Astrocyte (in vitro differentiated cells and primary cell): ENCODE measurements around the gene CALML6. TPM values are rescaled to one million over a fixed set of nuclear protein-coding genes. Genes with fewer than 3 reads are reported as not detected.
A peak's percentile ranks its signal among the peaks of the same experiment; 100 is the strongest.

Experiments
- DNase-seq: peaks from one replicate; pipeline ENCODE4 v3.0.0-alpha.2; 2010; ENCODE audit warnings: low read depth
- FAIRE-seq: peaks from 2 replicates; lab custom pipeline; 2011; peaks lifted over from hg19 to GRCh38; lab: Jason Lieb, UNC
- H2AFZ ChIP-seq: 2 replicates; pipeline ENCODE4 v1.6.0; 2012; ENCODE audit warnings: low read depth, low read length, inconsistent platforms
- H3K27ac ChIP-seq: 2 replicates; pipeline ENCODE4 v1.5.1; 2011; ENCODE audit warnings: low read depth, low read length, inconsistent platforms
- H3K27me3 ChIP-seq: 2 replicates; pipeline ENCODE4 v1.6.0; 2011; ENCODE audit warnings: low read length, inconsistent platforms; ENCODE audit not compliant: insufficient read depth
- H3K36me3 ChIP-seq: 2 replicates; pipeline ENCODE4 v1.5.1; 2011; ENCODE audit warnings: low read length, inconsistent platforms; ENCODE audit not compliant: insufficient read depth
- H3K4me1 ChIP-seq: 2 replicates; pipeline ENCODE4 v1.5.1; 2011; ENCODE audit warnings: low read length, inconsistent platforms; ENCODE audit not compliant: insufficient read depth
- H3K4me2 ChIP-seq: 2 replicates; pipeline ENCODE4 v1.6.0; 2012; ENCODE audit warnings: low read length, inconsistent platforms
- H3K4me3 ChIP-seq: 2 replicates; pipeline ENCODE4 v1.5.1; 2011; ENCODE audit warnings: low read depth, mild to moderate bottlenecking, low read length, inconsistent platforms; ENCODE audit not compliant: insufficient read depth
- H3K79me2 ChIP-seq: 2 replicates; pipeline ENCODE4 v1.6.0; 2012; ENCODE audit warnings: mild to moderate bottlenecking, low read length, inconsistent platforms; ENCODE audit not compliant: insufficient read depth
- H3K9ac ChIP-seq: 2 replicates; pipeline ENCODE4 v1.6.0; 2012; ENCODE audit warnings: mild to moderate bottlenecking, low read length, inconsistent platforms
- H3K9me3 ChIP-seq: 2 replicates; pipeline ENCODE4 v1.5.1; 2012; ENCODE audit warnings: low read depth, mild to moderate bottlenecking, low read length, inconsistent platforms; ENCODE audit not compliant: insufficient read depth
- H4K20me1 ChIP-seq: 2 replicates; pipeline ENCODE4 v1.6.0; 2012; ENCODE audit warnings: low read length, inconsistent platforms; ENCODE audit not compliant: insufficient read depth
- H3K27ac Mint-ChIP-seq: one replicate; pipeline ENCODE4 v1.8.0; 2021; ENCODE audit warnings: mild to moderate bottlenecking, mixed read lengths; ENCODE audit not compliant: unreplicated experiment
- H3K27me3 Mint-ChIP-seq: one replicate; pipeline ENCODE4 v1.8.0; 2021; ENCODE audit warnings: low read depth, mixed read lengths; ENCODE audit not compliant: unreplicated experiment
- H3K36me3 Mint-ChIP-seq: one replicate; pipeline ENCODE4 v1.8.0; 2021; ENCODE audit warnings: low read depth, mixed read lengths; ENCODE audit not compliant: unreplicated experiment
- H3K4me1 Mint-ChIP-seq: one replicate; pipeline ENCODE4 v1.8.0; 2021; ENCODE audit warnings: low read depth, mixed read lengths; ENCODE audit not compliant: unreplicated experiment
- H3K4me3 Mint-ChIP-seq: one replicate; pipeline ENCODE4 v1.8.0; 2021; ENCODE audit warnings: mild to moderate bottlenecking, moderate library complexity, mixed read lengths; ENCODE audit not compliant: unreplicated experiment
- H3K9me3 Mint-ChIP-seq: one replicate; pipeline ENCODE4 v1.8.0; 2021; ENCODE audit warnings: mild to moderate bottlenecking, mixed read lengths; ENCODE audit not compliant: unreplicated experiment
- CTCF ChIP-seq: IDR thresholded peaks from 2 replicates; pipeline ENCODE4 v1.5.1; 2011; ENCODE audit warnings: low read depth, mild to moderate bottlenecking, inconsistent platforms, low read length, moderate library complexity; ENCODE audit not compliant: insufficient read depth
- EZH2 ChIP-seq: IDR thresholded peaks from 2 replicates; pipeline ENCODE4 v1.6.1; 2012; ENCODE audit warnings: mild to moderate bottlenecking, low read length, inconsistent platforms; ENCODE audit not compliant: insufficient read depth
- total RNA-seq: library from RNA; stranded (reverse); gene quantifications from 2 replicates; pipeline ENCODE4 v1.2.1, GENCODE V29; 2021

CALML6 gene
- total RNA-seq, 1 donor from 2014 or later: 0.91 TPM

- peak overlapping the region; percentile 1 for H3K4me3 Mint-ChIP-seq
- H3K27me3 Mint-ChIP-seq: no peaks in the 10 kb centered on the region
- H3K27ac ChIP-seq: no peak overlapping the region
Observed at GRCh38 chr1:1872329-1872994, 42.6 kb upstream of the CALML6 start.

GRCh38 chr1:1873186-1873585, 41.9 kb upstream of the CALML6 start:
- H3K79me2 ChIP-seq: peaks cover 99% of the 10 kb centered on the region
- H3K4me2 ChIP-seq: no peak overlapping the region
- Mint-ChIP-seq H3K27ac (peak overlapping the region; percentile 26), H3K4me1 (peaks cover 39% of the 10 kb centered on the region), H3K27me3 (no peaks in the 10 kb centered on the region), H3K4me3 (no peak overlapping the region), H3K36me3 (peaks cover 28% of the 10 kb centered on the region), H3K9me3 (peaks cover 3% of the 10 kb centered on the region)
- H2AFZ ChIP-seq: no peak overlapping the region
- no peak for TF ChIP-seq CTCF
- no peak for TF ChIP-seq EZH2
- FAIRE-seq: no peak
- peaks cover 99% of the 10 kb centered on the region for H4K20me1 ChIP-seq
- no peak for DNase-seq
- peaks cover 16% of the 10 kb centered on the region for H3K4me1 ChIP-seq
- peaks cover 19% of the 10 kb centered on the region for H3K36me3 ChIP-seq
- no peaks in the 10 kb centered on the region for H3K9me3 ChIP-seq
- no peak overlapping the region for H3K4me3 ChIP-seq
- no peak overlapping the region for H3K27ac ChIP-seq
- H3K27me3 ChIP-seq: no peaks in the 10 kb centered on the region
- H3K9ac ChIP-seq: no peak overlapping the region

More at GRCh38 chr1:1872329-1872994, 42.6 kb upstream of the CALML6 start:
- H3K9me3 ChIP-seq: no peaks in the 10 kb centered on the region
- H2AFZ ChIP-seq: no peak overlapping the region
- FAIRE-seq: no peak
- H3K4me3 ChIP-seq: no peak overlapping the region
- peaks cover 3% of the 10 kb centered on the region for H3K9me3 Mint-ChIP-seq
- peaks cover 99% of the 10 kb centered on the region for H3K79me2 ChIP-seq
- H3K9ac ChIP-seq: no peak overlapping the region
- peaks cover 25% of the 10 kb centered on the region for H3K36me3 Mint-ChIP-seq
- H3K27me3 ChIP-seq: no peaks in the 10 kb centered on the region
- no peak for DNase-seq
- peaks cover 12% of the 10 kb centered on the region for H3K4me1 ChIP-seq
- no peak overlapping the region for H3K27ac Mint-ChIP-seq
- peaks cover 19% of the 10 kb centered on the region for H3K36me3 ChIP-seq
- no peak for TF ChIP-seq CTCF
- TF ChIP-seq EZH2: no peak
- H3K4me1 Mint-ChIP-seq: peaks cover 34% of the 10 kb centered on the region
- H3K4me2 ChIP-seq: no peak overlapping the region
- peaks cover 99% of the 10 kb centered on the region for H4K20me1 ChIP-seq

GRCh38 chr1:1874901-1875300, 40.2 kb upstream of the CALML6 start:
- TF ChIP-seq EZH2 (no peak), CTCF (no peak)
- H3K79me2 ChIP-seq: peaks cover 100% of the 10 kb centered on the region
- Mint-ChIP-seq H3K27ac (peak overlapping the region; percentile 78), H3K27me3 (no peaks in the 10 kb centered on the region), H3K9me3 (peaks cover 3% of the 10 kb centered on the region), H3K4me3 (no peak overlapping the region), H3K4me1 (peaks cover 48% of the 10 kb centered on the region), H3K36me3 (peaks cover 35% of the 10 kb centered on the region)
- H3K9ac ChIP-seq: no peak overlapping the region
- H3K4me2 ChIP-seq: no peak overlapping the region
- H3K27me3 ChIP-seq: no peaks in the 10 kb centered on the region
- no peak overlapping the region for H3K27ac ChIP-seq
- no peaks in the 10 kb centered on the region for H3K9me3 ChIP-seq
- H2AFZ ChIP-seq: no peak overlapping the region
- H3K36me3 ChIP-seq: peaks cover 19% of the 10 kb centered on the region
- FAIRE-seq (no peak), DNase-seq (no peak)
- H4K20me1 ChIP-seq: peaks cover 98% of the 10 kb centered on the region
- no peak overlapping the region for H3K4me3 ChIP-seq
- peaks cover 25% of the 10 kb centered on the region for H3K4me1 ChIP-seq
